Measurements from ENCODE around the gene ASCC3. TPM values are rescaled to one million over a fixed set of nuclear protein-coding genes. Genes with fewer than 3 reads are reported as not detected.
"Not testable (repeated sequence)": the region's sequence is repeated elsewhere in the genome, so short reads cannot be mapped to it uniquely, and the experiment has no call there.

ASCC3 gene
- total RNA-seq, 4 donors from 2014 or later = 20.5 to 33.9 (median 26.9) TPM

- no peak for DNase-seq (ENCODE audit: low spot score in 2 of 2)
- Histone ChIP-seq H3K27me3 (no peaks in the 10 kb centered on the region), H3K36me3 (peaks cover 0 to 3% (median 0%) of the 10 kb centered on the region in 3 donors), H3K4me3 (no peak overlapping the region), H3K4me1 (no peaks in the 10 kb centered on the region), H3K27ac (no peak overlapping the region), H3K9me3 (no peaks in the 10 kb centered on the region)
- no peak for TF ChIP-seq POLR2A (IDR thresholded peaks at IDR 0.05)
- no peak for TF ChIP-seq EP300 (IDR thresholded peaks at IDR 0.05)
- WGBS, 2 donors = 66 to 80% methylated on average over 2 of the region's 2 CpGs
Observed at GRCh38 chr6:100775667-100776066, 105.5 kb downstream of the ASCC3 start.

DNA sequence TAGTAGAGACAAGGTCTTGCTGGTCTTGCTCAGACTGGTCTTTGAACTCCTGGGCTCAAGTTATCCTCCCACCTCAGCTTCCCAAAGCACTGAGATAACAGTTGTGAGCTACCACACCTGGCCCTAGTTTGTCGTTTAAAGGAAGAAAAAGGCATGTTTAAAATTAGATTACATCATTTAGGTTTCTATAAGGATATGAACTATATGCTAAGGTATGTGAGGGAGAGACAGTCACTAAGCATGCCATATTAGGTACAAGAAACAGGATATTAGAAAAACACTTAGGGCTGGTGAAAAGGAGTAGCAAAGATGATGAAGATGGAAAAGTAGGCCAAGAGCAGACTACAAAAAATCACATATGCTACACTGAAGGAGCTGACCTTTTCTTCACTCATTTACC lies 106.4 kb downstream of the ASCC3 start:
- DNase-seq (ENCODE audit: low spot score in 2 of 2) = no peak
- 0% methylated on average over 1 of the region's 1 CpG for WGBS, 2 donors
- Histone ChIP-seq H3K9me3 (no peaks in the 10 kb centered on the region), H3K36me3 (peaks cover 0 to 3% (median 0%) of the 10 kb centered on the region in 3 donors), H3K27me3 (no peaks in the 10 kb centered on the region), H3K4me1 (no peaks in the 10 kb centered on the region), H3K4me3 (no peak overlapping the region), H3K27ac (no peak overlapping the region)
- TF ChIP-seq, protein P1, sequence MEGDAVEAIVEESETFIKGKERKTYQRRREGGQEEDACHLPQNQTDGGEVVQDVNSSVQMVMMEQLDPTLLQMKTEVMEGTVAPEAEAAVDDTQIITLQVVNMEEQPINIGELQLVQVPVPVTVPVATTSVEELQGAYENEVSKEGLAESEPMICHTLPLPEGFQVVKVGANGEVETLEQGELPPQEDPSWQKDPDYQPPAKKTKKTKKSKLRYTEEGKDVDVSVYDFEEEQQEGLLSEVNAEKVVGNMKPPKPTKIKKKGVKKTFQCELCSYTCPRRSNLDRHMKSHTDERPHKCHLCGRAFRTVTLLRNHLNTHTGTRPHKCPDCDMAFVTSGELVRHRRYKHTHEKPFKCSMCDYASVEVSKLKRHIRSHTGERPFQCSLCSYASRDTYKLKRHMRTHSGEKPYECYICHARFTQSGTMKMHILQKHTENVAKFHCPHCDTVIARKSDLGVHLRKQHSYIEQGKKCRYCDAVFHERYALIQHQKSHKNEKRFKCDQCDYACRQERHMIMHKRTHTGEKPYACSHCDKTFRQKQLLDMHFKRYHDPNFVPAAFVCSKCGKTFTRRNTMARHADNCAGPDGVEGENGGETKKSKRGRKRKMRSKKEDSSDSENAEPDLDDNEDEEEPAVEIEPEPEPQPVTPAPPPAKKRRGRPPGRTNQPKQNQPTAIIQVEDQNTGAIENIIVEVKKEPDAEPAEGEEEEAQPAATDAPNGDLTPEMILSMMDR (IDR thresholded peaks at IDR 0.05) = no peak
- TF ChIP-seq POLR2A (IDR thresholded peaks at IDR 0.05) = no peak
- TF ChIP-seq EP300 (IDR thresholded peaks at IDR 0.05) = no peak

DNA sequence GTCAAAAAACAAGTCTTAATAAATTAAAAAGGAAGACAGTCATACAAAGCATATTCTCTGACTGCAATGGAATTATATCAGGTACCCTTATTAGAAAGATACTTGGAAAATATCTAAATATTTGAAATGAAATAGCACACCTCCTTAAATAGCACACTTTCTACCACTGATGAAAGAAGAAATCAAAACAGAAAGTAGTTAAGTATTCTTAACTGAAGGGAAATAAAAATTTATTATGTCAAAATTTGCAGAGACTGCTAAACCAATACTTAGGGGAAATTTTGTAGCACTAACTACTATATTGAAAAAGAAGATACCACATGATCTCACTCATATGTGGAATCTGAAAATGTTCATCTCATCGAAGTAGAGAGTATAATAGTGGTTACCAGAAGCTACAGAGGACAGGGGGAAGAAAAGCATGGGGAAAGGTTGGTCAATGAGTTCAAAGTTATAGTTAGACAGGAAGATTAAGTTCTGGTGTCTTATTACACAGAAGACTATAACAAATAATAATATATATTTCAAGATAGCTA lies 112.2 kb downstream of the ASCC3 start:
- TF ChIP-seq EP300 (IDR thresholded peaks at IDR 0.05) = no peak
- H3K27ac ChIP-seq = no peak overlapping the region
- H3K27me3 ChIP-seq = no peaks in the 10 kb centered on the region
- no peak for DNase-seq (ENCODE audit: low spot score in 2 of 2)
- peaks cover 0 to 5% (median 0%) of the 10 kb centered on the region in 4 donors for H3K9me3 ChIP-seq
- WGBS, 2 donors = 86 to 87% methylated on average over 1 of the region's 1 CpG
- H3K4me3 ChIP-seq = no peak overlapping the region
- no peaks in the 10 kb centered on the region for H3K4me1 ChIP-seq
- H3K36me3 ChIP-seq = peaks cover 0 to 33% (median under 1%) of the 10 kb centered on the region in 3 donors

GRCh38 chr6:100763617-100764241 lies 117.4 kb downstream of the ASCC3 start:
- H3K27me3 ChIP-seq = no peaks in the 10 kb centered on the region
- no peak for TF ChIP-seq POLR2A (IDR thresholded peaks at IDR 0.05)
- TF ChIP-seq EP300 (IDR thresholded peaks at IDR 0.05) = no peak
- TF ChIP-seq, protein P1 (IDR thresholded peaks at IDR 0.05) = no peak
- peaks cover 0 to 82% (median 4%) of the 10 kb centered on the region in 3 donors for H3K36me3 ChIP-seq
- H3K27ac ChIP-seq = no peak overlapping the region
- H3K4me1 ChIP-seq = no peaks in the 10 kb centered on the region
- peaks cover 0 to 12% (median 0%) of the 10 kb centered on the region in 4 donors for H3K9me3 ChIP-seq
- H3K4me3 ChIP-seq = no peak overlapping the region
- 93 to 100% methylated on average over 2 of the region's 2 CpGs for WGBS, 2 donors
- no peak for DNase-seq (ENCODE audit: low spot score in 2 of 2)

DNA sequence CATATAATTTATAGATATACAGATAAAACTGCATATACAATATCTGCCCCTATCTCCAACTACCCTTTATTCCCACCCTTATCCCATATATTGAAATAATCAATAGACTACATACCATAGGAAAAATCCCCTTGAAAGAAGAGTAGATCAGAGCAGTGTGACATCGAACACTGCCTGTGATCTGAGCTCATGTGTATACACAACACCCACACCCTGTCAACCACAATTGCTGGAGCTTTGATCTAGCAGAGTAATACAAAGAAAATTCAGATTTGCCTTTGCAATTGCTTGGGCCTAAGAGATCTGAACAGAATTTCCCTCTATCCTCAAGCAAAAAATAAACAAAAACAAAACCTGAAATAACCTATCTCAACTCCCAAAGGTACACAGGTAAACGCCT lies 119.3 kb downstream of the ASCC3 start:
- no peaks in the 10 kb centered on the region for H3K27me3 ChIP-seq
- peaks cover 0 to 12% (median 0%) of the 10 kb centered on the region in 4 donors for H3K9me3 ChIP-seq
- peaks cover 0 to 79% (median 4%) of the 10 kb centered on the region in 3 donors for H3K36me3 ChIP-seq
- DNase-seq (ENCODE audit: low spot score in 2 of 2) = no peak
- H3K27ac ChIP-seq = no peak overlapping the region
- no peak overlapping the region for H3K4me3 ChIP-seq
- WGBS, 2 donors = 75 to 81% methylated on average over 2 of the region's 2 CpGs
- TF ChIP-seq EP300 (IDR thresholded peaks at IDR 0.05) (no peak), POLR2A (IDR thresholded peaks at IDR 0.05) (no peak)
- TF ChIP-seq, protein P1 (IDR thresholded peaks at IDR 0.05) = no peak
- no peaks in the 10 kb centered on the region for H3K4me1 ChIP-seq

- 95 to 100% methylated on average over 1 of the region's 1 CpG for WGBS, 2 donors
- H3K27ac ChIP-seq, H3K4me1 ChIP-seq: not testable (repeated sequence)
Observed at GRCh38 chr6:100758386-100758785, 122.7 kb downstream of the ASCC3 start.

More at GRCh38 chr6:100758386-100758785, 122.7 kb downstream of the ASCC3 start:
- H3K36me3 ChIP-seq = peaks cover 0 to 52% (median 0%) of the 10 kb centered on the region in 3 donors
- DNase-seq (ENCODE audit: low spot score in 2 of 2); H3K4me3 ChIP-seq; H3K9me3 ChIP-seq; H3K27me3 ChIP-seq: not testable (repeated sequence)

Data from tibial nerve (tissue), 4 donors.